Esophagus muscularis mucosa (tissue), 3 donors: Measurements from ENCODE around the gene GATB.

ENCODE experiments used
- CTCF ChIP-seq, 3 experiments: fragments of 200-600 bp in 2 of 3; fragments of 450-650 bp in 1 of 3; sonication (generic) in 2 of 3; IDR thresholded peaks; one replicate each; pipeline ENCODE4 v1.5.1; 2017 to 2019; ENCODE audit warnings: antibody characterized with exemption in 3 of 3, mild to moderate bottlenecking in 2 of 3, moderate library complexity in 1 of 3
- POLR2A ChIP-seq: fragments of 450-650 bp; IDR thresholded peaks from one replicate; pipeline ENCODE4 v1.6.1; 2017; ENCODE audit warnings: antibody characterized with exemption, moderate library complexity, mild to moderate bottlenecking, low read depth

- TF ChIP-seq CTCF (IDR thresholded peaks at IDR 0.05) (no peak), POLR2A (no peak)
Observed at GRCh38 chr4:151786158-151786495, 25.3 kb upstream of the GATB start.
